Activated T-cell treated with anti-CD3 and anti-CD28 coated beads for 48 hours (primary cell): Measurements from ENCODE around the gene GPR158.

Experiments used
- DNase-seq: peaks from one replicate; pipeline ENCODE4 v3.0.0-alpha.2; 2020; ENCODE audit warnings: low read depth

The GPR158 gene

DNA sequence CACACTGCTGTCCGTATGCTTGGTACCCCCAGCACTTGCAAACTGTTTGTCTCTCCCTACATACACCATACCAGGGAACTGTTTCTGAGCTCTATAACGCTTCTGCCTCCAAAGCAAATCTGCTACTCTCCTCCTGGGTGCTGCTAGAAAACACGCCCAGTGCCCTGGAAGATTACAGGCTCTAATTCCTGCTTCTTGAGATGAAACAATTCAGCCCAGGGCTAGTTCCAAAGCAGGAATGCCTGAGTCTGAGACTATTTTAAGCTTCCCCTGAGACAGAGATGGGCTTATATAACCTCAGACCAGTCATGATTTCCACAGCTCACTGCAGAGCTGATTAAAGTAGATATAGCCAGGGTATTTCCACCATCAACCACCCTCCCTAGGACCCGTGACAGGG lies 327.1 kb downstream of the GPR158 start:
- DNase-seq: no peak

DNA sequence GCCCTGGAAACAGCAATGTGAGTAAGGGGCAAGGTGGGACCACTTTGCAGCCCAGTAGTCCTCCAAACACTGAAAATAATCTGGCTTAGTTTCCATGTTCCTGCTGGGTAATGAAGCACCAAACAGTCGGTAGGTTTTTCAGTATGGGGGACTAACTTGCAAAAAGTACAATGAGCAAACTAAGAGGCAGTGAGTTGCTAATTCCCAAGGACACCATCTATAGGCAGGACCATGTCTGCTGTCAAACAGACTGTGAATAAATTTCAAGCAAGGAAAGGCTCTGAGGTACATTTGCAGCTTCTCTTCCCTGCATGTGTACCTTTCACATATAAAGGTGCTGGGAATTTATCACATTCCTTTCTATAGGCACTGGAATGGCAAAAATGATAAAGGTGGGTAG lies 327.7 kb downstream of the GPR158 start:
- no peak for DNase-seq

DNA sequence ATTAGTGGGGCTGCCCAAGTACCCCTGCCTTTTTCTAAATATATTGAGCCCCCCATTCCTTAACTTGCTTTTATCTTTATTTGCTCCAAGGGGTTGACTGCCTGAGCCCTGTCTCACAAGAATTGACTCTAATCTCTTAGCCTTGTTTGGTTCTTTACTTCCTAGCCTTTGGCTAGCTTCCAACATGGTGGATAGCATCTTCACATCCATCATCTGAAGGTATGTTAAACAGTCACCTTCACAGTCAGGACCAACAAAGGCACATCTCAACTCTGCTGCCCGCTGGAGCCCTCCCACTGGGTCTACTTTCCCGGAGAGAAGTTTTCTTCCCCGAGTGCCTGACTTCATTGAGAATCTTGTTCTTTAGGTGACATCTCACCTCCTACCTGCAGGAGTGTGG lies 329.5 kb downstream of the GPR158 start:
- DNase-seq: no peak

DNA sequence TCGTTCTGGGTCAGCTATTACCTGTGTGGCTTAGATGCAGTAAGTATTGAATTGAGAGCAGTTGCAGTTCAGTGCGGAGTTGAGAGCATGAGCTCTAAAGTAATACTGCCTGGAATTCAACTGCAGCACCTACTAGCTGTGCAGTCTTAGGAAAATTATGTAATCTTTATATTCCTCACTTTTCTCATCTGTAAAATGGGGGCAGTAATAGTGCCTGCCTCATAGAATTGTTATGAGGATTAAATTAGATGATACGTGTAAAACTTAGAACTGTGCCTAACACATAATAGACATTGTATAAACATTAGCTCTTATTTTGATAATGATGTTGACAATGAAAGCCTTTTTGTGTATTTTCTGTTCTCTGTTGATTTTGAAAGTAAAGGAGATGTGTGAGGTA lies 330.0 kb downstream of the GPR158 start:
- no peak for DNase-seq

DNA sequence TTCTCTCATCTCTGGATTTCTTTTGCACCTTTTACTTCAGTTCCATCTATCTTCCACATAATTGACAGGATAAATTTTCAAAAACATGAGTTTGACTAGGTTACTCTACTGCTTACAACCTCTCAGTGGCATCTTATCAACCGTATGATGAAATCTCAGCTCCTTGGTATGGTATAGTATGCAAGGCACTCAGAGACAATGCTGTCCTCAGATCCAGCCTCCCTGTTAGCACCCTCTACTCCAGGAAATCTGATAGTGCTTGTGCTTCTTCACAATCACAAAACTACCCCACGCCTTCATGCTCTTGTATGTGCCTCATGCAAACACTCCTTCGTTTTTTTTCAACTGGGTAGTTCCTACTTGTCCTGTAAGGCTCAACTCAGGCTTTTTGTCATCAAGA lies 330.7 kb downstream of the GPR158 start:
- DNase-seq: no peak

DNA sequence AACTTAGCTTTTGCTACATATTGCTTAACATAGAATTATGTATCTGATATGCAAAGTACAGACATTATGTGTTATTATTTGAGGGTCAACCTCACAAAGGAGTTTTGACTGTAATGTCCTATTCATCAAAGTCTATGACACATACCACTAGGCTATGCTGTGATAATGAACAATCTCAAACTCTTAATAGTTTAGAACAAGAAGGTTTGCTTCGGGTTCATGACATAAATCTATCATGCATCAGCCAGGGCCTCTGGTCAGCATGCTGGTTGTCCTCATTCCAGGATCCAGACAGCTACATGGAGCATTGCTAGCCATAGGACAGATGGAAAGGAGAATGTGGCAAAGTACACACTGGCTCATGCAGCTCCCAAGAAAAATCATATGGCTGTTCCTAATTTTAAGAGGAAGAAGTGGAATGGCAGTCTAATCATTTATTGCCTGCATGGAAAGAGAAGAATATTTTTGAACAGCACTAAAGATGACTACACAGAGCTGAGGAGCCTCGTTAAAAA lies 332.1 kb downstream of the GPR158 start:
- DNase-seq: no peak

DNA sequence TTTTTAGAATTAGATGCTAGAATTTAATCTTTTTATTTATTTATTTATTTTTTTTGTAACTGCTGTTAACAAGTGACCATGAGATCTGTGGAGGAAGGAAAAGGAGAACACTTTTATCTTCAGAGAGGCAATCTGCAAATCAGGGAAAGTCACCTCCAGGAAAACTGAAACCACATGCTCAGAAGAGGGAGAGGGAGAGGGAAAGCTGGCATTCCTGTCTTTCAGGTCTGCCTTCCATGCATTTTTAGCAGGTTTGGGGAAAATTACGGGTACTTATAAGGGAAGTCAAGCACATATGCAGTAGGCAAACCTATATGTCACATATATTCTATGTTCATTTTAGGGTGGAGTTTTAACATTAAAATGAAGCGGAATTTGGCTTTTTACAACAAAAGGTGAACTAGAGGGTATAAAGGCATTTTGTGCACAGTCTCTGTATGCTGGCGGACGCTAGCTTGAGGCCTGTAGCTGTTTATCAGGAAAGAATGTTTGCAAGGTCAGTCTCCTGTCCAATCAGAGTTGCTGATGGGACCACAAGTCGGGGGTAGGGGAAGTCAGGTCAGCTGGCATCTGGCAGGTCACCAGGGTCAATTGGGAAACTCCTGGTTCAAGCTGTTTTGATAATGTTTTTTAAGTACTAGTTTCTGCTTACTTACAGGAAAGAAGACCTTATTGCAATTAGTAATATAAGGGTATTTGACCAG lies 333.5 kb downstream of the GPR158 start:
- no peak for DNase-seq

DNA sequence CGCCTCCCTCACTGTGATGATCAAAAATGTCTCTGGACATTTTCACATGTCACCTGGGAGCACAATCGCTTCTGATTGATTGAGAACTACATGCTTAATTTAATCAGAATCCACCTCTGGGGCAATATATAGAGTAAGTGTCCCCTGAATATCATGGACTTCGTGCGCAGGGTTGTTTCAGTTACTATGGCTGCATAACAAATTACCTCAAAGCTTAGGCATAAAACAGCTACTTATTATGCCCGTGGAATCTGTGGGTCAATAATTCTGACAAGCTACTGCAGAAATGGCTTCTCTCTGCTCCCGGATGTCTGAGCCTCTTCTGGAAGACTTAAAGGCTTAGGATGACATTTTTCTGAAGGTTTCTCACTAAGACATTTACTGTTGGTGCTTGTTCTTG lies 334.4 kb downstream of the GPR158 start:
- DNase-seq: no peak

DNA sequence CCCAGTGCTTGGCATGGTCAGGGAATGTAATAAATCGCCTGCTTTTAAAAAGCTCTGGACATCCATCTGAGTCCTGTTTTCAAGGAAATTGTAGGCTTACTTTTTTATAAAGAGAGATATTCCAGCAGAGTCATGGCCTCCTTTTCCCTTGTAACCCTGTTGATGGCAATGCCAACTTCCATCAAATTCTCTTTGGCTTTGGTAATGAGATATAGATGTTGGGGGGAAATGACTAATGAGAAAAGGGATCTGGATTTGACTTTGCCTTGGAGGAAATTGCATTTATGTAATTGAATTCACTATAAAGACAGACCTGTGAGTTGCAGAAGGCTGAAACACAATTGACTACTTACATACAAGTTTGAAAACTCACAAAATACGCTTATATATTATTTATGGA lies 347.5 kb downstream of the GPR158 start:
- no peak for DNase-seq

DNA sequence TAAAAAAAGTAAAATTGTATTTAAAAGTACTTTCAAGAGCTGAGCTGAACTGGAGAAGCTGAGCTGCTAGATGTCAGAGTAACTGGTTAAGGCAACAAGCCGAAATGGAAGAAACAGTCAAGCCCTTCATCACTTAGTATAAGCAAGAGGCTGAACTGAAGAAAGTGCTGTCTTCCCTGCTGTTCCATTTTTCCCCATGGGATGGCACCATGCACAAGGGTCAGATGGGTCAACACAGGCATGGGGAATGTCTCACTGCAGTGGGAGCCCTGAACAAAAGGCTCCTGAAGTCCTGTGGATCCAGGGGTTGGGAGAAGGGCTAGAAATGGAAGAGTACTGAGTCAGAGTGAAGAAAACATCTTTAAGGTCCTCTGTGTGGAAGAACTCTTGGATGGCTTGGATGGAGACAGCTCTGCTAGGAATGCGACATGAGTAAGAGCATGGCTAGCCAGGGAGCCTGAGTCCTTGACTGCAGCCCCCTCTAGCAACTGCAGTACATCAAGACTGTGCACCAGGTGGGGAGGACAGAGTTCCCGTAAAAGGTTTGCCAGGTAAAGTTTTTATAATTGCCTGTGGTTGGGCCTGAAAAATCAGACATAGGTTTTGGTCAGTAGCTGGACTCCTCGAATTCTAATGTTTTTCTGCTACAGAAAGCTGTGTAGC lies 348.3 kb downstream of the GPR158 start:
- DNase-seq: no peak

DNA sequence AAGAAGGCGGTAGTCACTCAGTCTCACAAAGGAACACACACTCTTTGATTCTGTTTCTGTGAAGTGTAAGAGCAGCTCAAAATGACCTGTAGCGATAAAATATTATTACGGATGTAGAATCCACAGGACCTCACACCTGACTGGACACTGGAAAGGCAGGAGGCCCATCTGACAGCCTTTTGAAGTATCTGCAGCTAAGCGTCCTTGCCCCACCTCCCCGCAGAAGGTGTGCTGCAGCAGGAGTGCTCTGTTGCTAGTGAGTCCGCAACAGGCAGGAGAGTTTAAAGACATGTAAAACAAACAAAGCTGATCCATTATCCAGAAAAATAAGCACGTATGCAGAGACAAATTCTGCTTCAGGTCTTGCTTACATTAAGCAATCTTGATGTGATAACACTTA lies 355.5 kb downstream of the GPR158 start:
- DNase-seq: no peak

DNA sequence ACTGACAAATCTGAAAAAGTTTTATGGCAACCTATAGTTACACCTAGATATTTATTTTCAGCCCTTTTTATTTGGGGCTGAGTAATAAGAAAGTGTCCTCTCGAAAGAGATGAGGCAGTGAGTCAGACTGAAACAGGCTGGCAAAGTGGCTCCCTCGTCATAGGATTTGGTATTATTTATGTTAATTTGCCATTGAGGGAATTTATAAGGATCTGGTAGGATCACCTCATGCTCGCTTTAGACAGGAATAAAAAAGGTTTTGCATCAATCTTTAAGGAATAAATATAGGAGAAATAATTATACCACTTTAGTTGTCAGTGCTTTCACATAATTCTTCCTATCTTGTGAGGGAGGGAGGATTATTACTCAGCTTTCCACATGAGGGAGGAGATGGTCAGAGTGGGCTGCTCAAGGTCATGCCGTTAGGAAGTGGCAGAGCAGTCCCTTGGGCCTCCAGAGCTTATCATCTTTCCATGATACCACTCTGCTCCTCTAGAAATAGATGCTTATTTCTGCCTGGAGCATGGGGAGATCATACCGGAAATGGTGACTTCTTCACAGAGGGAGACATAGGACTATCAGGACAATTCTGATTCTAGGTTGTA lies 356.8 kb downstream of the GPR158 start:
- no peak for DNase-seq

DNA sequence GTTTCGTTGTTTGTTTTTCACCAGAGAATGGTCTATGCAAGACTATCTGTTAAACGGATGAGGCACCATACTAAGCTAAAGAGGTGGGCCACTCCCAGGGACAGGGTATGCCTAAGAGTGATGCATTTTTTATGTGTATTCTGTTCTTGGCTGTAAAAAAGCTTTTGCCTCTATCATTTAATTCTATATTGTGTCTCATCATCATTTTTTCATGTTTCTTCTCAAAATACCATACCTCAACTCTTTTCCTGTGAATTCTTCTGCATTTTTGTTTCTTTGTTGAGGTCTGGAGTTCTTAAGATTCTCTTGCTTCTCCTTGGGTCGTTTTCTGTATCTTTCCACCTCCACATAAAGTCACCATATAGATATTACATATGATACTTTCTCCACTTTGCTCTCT lies 357.4 kb downstream of the GPR158 start:
- no peak for DNase-seq

DNA sequence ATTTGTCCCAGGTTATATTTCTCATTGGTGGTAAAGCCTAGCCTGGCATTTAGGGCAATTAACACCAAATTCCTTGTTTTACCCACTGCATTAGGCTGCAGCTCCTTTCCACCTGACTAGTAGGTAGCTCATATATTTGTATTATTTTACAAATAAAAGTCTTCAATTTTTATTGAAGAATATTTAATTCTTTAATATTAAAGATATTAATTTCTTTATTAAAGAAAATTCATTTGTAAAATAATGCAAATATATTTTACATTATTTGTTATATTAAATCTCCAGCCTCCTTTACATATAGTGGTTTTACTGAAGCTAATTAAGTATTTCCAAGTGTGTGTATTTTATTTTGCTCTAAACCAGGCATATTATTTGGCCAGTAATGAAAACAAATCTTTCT lies 361.2 kb downstream of the GPR158 start:
- DNase-seq: no peak

DNA sequence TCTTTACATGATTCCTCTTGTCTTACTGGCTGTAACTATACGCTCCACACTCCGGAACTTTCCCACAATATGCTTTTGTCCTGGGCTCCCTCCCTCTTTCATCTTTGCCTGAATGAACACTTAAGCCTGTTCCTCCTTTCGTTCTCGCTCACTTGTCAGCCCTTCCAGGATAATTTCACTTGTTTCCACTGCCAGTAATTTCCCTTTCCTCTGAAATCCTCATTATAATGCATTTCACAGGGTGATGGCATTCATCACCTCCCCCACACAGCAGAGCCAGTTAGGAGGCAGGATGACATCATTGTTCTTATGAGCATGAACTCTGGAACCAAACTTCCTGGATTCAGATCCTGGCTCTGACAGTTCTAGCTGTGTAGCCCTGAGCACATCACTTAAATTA lies 372.6 kb downstream of the GPR158 start:
- DNase-seq: no peak

DNA sequence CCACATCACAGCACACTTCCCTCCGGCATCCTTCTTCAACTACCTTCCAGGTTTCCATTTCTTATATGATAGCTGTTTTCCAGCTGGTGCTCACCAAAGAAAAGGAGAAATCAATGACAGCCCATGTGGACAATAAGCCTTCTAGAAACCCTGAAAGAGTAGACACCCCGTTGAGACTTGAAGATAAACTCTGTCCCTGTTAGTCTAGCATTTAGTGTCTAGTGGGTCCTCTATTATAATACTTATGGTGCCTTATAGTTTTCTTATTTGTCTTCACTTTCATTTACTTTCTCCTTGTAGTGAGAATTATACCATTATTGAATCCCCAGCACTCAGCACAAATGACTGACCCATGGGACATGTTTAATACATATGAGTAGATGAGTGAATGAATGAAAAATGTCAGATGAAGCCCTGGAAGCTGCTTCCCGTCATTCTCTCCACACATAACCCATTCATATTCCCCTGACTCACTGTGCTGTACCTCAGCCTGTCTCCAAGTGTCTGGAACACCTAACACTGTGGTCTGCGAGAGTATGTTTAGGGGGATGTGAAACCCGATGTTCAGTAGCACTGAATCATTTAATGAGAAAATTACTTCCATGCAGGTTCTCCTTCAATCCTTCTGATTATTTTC lies 377.6 kb downstream of the GPR158 start:
- DNase-seq: no peak

DNA sequence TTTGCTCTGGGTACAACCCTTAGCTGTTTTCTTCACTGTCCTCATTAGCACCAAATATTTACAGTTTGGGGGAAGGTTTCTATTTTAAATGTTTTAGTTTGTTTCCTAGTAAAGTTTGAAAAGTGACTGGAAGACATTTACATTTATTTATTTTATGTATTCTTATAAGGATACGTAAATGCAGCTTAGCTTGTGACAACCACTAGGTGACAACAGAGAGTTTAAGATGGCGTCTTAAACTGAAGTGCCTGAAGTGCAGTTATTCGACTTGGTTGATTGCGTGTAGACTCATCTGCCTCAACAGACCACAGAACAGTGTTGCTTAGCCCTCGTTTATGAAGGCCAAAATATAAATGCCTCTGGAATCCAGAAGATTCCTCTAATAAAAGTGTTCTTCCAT lies 381.1 kb downstream of the GPR158 start:
- DNase-seq: no peak

DNA sequence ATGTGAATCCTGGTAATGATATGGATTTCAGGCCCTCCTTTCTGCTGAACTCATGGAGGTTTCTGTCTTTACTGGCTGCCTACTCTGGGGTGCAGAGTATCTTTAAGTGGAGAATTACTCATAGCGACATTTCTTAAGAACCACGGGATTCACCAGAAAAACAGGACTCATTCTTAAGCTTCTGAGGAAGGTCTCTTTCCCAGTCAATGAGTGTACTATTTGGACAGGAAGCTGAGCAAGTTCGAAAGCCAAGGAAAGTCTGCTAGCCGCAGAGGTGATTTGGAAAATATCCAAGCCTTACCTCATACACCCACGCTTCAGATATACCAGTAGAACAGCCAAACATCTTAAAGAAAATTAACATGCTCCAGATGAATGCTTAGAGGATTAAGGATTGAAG lies 381.7 kb downstream of the GPR158 start:
- no peak for DNase-seq

DNA sequence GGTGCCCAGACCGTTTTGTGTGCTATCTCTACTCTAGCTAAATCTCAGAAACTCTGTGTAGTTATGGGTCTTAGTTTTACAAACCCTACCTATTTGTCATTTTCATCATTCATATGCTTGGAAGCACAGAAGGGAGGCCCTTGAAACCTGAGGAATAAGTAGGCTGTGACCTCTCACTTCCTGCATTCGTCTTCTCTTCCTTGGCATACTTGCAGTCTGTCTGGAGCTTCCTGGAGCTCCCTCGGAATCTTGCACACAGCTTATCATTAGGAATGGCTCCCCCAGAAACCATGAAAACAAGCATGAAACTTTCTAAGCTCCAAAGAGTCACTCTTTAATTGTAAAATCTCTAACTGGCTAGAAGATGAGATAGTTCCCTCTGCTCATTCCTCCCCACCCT lies 382.3 kb downstream of the GPR158 start:
- DNase-seq: no peak

DNA sequence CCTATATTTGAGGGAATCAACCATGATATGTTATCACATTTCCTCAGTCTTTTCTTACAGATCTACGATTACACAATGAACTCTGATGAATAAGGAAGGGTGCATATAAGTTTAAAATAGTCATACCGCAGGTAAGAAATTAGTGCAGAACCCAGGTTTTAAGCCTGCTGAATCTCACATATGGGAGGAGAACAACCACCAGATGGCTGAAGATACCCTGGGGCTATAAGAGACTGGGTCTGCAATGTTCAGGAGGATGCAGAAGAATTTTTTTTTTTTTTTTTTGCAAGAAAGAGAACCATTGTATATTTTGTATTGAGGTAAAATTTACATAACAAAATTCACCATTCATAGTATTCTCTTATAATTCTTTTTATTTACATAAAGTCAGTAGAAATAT lies 387.0 kb downstream of the GPR158 start:
- DNase-seq: no peak

DNA sequence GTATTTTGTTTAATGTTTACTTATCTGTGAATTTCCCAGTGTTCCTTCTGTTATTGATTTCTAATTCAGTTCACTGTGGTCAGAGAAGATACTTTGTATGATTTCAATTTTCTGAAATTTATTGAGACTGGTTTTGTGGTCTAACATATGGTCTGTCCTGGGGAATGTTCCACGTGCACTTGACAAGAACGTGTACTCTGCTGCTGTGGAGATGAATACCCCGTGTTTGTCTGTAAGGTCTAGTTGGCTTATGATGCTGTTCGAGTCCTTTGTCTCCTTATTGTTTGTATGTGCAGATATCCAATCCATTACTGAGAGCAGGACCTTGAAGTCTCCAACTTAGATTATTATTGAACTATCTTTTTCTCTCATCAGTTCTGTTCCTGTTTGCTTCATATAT lies 387.7 kb downstream of the GPR158 start:
- DNase-seq: no peak

DNA sequence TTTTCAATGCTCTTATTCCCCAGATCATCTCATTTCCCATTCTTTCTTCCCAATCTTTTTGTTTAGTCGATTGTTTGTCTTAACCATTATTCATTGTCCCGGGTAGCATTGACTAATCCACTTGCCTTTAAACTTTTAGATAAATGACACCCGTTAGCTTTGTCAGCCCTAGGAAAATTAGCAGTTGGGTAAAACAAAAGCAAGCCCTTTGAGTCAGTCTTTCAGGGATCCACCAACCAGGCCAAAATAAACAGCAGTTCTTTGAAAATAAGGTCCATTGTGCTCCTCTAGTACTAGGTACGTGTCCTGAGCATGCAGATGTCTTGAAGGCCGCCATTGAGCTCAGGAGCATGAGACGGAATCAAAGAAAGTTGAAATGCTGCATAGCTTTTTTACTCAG lies 389.6 kb downstream of the GPR158 start:
- no peak for DNase-seq

DNA sequence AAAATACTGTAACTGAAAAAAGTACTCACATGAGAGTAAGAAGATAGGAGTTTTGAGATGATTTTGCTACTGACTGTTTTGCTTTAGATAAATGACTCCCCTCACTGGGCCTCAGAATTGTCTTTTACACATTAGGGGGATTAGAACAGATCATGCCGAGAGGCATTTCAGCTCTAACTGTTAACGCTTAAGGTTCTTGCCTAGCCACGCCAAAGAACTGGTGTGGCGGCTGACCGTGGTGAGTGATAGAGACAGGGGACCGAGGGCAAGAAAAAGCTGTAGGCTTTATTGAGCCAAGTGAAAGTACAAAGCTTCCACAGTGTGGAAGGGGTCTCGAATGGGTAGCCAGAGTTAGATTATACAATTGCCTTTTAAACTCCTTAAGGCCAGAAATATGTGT lies 390.8 kb downstream of the GPR158 start:
- no peak for DNase-seq
